Activated CD8-positive, alpha-beta memory T cell treated with anti-CD3 and anti-CD28 coated beads for 4 hours (primary cell): ENCODE results near the gene MOSPD3.
"Not testable (repeated sequence)": the region's sequence is repeated elsewhere in the genome, so short reads cannot be mapped to it uniquely, and the experiment has no call there.

Experiments
- DNase-seq, 2 donors: peaks; one replicate each; pipeline ENCODE4 v3.0.0-alpha.2; 2020; ENCODE audit warnings: low read depth in 2 of 2

MOSPD3 gene

GRCh38 chr7:100611983-100612729 is at the start of gene MOSPD3:
Gene MOSPD3, plus strand, starts transcription at chr7:100612540. Its CDS starts 252 bp downstream, at chr7:100612792.
- peak; percentile 94 to 95 for DNase-seq

GRCh38 chr7:100563100-100563564 is 49.2 kb upstream of the MOSPD3 start:
- DNase-seq, result no peak

GRCh38 chr7:100563809-100564400 is 48.4 kb upstream of the MOSPD3 start:
- peak; percentile 67 to 73 for DNase-seq

- not testable (repeated sequence) for DNase-seq
Measured at GRCh38 chr7:100564405-100564804, 47.9 kb upstream of the MOSPD3 start.

- DNase-seq, result no peak
Measured at GRCh38 chr7:100565133-100565571, 47.2 kb upstream of the MOSPD3 start.

GRCh38 chr7:100566018-100566531 is 46.3 kb upstream of the MOSPD3 start:
- DNase-seq, result no peak

- DNase-seq, result no peak
Measured at GRCh38 chr7:100567031-100567730, 45.2 kb upstream of the MOSPD3 start.

- DNase-seq, result no peak
Measured at GRCh38 chr7:100567751-100568175, 44.6 kb upstream of the MOSPD3 start.

- no peak for DNase-seq
Measured at GRCh38 chr7:100568176-100568895, 44.0 kb upstream of the MOSPD3 start.

- no peak for DNase-seq
Measured at GRCh38 chr7:100568896-100569844, 43.2 kb upstream of the MOSPD3 start.

- no peak for DNase-seq
Measured at GRCh38 chr7:100570954-100571828, 41.1 kb upstream of the MOSPD3 start.

- no peak for DNase-seq
Measured at GRCh38 chr7:100571829-100572116, 40.6 kb upstream of the MOSPD3 start.

- no peak for DNase-seq
Measured at GRCh38 chr7:100572281-100572948, 39.9 kb upstream of the MOSPD3 start.

- no peak for DNase-seq
Measured at GRCh38 chr7:100572949-100573675, 39.2 kb upstream of the MOSPD3 start.

- DNase-seq, result no peak
Measured at GRCh38 chr7:100573691-100574361, 38.5 kb upstream of the MOSPD3 start, which contains the start of gene SAP25. Gene SAP25, minus strand, starts transcription at chr7:100573900. Its CDS starts 158 bp downstream, at chr7:100573742.

GRCh38 chr7:100574362-100575205 is 37.8 kb upstream of the MOSPD3 start:
- no peak for DNase-seq

- DNase-seq, result no peak
Measured at GRCh38 chr7:100575206-100575631, 37.1 kb upstream of the MOSPD3 start.
